HCT116 (cell line): ENCODE data around the gene GAS2. TPM values are rescaled to one million over a fixed set of nuclear protein-coding genes. Genes with fewer than 3 reads are reported as not detected.

Source experiments
- ATAC-seq: fragments of 200-7000 bp; cut with Tn5 transposase; 2 replicates; pipeline ENCODE4 v1.9.1; 2020; ENCODE audit warnings: mild to moderate bottlenecking, moderate library complexity
- BruUV-seq: library from RNA; stranded (reverse); fragments of 400-500 nt; replicated peaks from 2 replicates; lab custom pipeline; 2021; lab: Mats Ljungman, UMichigan
- CTCF ChIA-PET: fragments of 300-600 bp; sonication (Branson Sonifier 250); formaldehyde crosslinking; loops from one replicate; lab custom pipeline; 2021; ENCODE audit warnings: antibody characterized with exemption; lab: Charles Lee
- POLR2A ChIA-PET: fragments of 300-600, 350-600 bp; sonication (Branson Sonifier 250); formaldehyde crosslinking; loops from one replicate; lab custom pipeline; 2021; ENCODE audit warnings: antibody characterized with exemption; lab: Charles Lee
- RAD21 ChIA-PET, 2 experiments: fragments of 300-600 bp; sonication (Branson Sonifier 250); formaldehyde crosslinking; loops; one replicate each; lab custom pipeline; 2023; ENCODE audit warnings: low total read pairs in 2 of 2; ENCODE audit not compliant: uncharacterized antibody in 2 of 2, unreplicated experiment in 2 of 2, low non-redundant PET in 1 of 2; lab: Charles Lee
- DNase-seq: peaks from one replicate; pipeline ENCODE4 v3.0.0-alpha.2; 2010; ENCODE audit warnings: low read depth, low spot score
- H2AFZ ChIP-seq: fragments of 200-600 bp; shearing (Covaris generic), sonication (generic); 2 replicates; pipeline ENCODE4 v1.6.1; 2017; ENCODE audit warnings: low read depth, mixed run types, mixed read lengths, antibody characterized with exemption, low read length; ENCODE audit not compliant: poor library complexity, severe bottlenecking
- H3K27ac ChIP-seq: 2 replicates; pipeline ENCODE4 v1.5.1; 2012; ENCODE audit warnings: low read depth, low read length
- H3K27me3 ChIP-seq: fragments of 200-600 bp; sonication (generic); 2 replicates; pipeline ENCODE4 v1.6.1; 2016; ENCODE audit warnings: mixed run types, low read length, mixed read lengths; ENCODE audit not compliant: insufficient read depth
- H3K36me3 ChIP-seq, 2 experiments: fragments of 200-500 bp in 1 of 2; fragments of 200-600 bp in 1 of 2; sonication (Bioruptor generic) in 1 of 2; sonication (generic) in 1 of 2; 2 replicates each; pipeline versions ENCODE4 v1.5.1 to v1.6.1; 2014 to 2016; ENCODE audit warnings: low read length in 2 of 2, inconsistent platforms in 1 of 2, mixed read lengths in 1 of 2, mixed run types in 1 of 2; ENCODE audit not compliant: insufficient read depth in 2 of 2, control insufficient read depth in 1 of 2
- H3K4me1 ChIP-seq, 2 experiments: fragments of 200-600 bp in 1 of 2; sonication (generic) in 1 of 2; 2 replicates each; pipeline versions ENCODE4 v1.5.1 to v1.6.1; 2012 to 2017; ENCODE audit warnings: low read length in 2 of 2, inconsistent platforms in 1 of 2, mild to moderate bottlenecking in 1 of 2, mixed read lengths in 1 of 2, mixed run types in 1 of 2, moderate library complexity in 1 of 2; ENCODE audit not compliant: insufficient read depth in 2 of 2, control insufficient read depth in 1 of 2
- H3K4me2 ChIP-seq: fragments of 200-600 bp; sonication (generic); 2 replicates; pipeline ENCODE4 v1.6.1; 2017; ENCODE audit warnings: mixed run types, low read length, mixed read lengths
- H3K4me3 ChIP-seq, 2 experiments: fragments of 200-600 bp in 1 of 2; sonication (generic) in 1 of 2; replicated peaks in 1 of 2; 2 replicates each; pipeline ENCODE4 v1.5.1; 2011 to 2016; ENCODE audit warnings: low read length in 2 of 2, control low read depth in 1 of 2, low read depth in 1 of 2, mild to moderate bottlenecking in 1 of 2, mixed read lengths in 1 of 2, mixed run types in 1 of 2
- H3K79me2 ChIP-seq: fragments of 200-600 bp; sonication (generic); 2 replicates; pipeline ENCODE4 v1.6.1; 2017; ENCODE audit warnings: mild to moderate bottlenecking, mixed run types, low read length, moderate library complexity, mixed read lengths; ENCODE audit not compliant: insufficient read depth
- H3K9ac ChIP-seq: fragments of 200-600 bp; sonication (generic); 2 replicates; pipeline ENCODE4 v1.6.1; 2016; ENCODE audit warnings: low read length, mixed read lengths
- H3K9me2 ChIP-seq: fragments of 200-600 bp; sonication (generic), shearing (Covaris generic); 2 replicates; pipeline ENCODE4 v1.6.1; 2017; ENCODE audit warnings: mixed run types, mild to moderate bottlenecking, moderate library complexity; ENCODE audit not compliant: insufficient read depth
- H3K9me3 ChIP-seq, 2 experiments: fragments of 200-500 bp in 1 of 2; fragments of 200-600 bp in 1 of 2; sonication (Bioruptor generic) in 1 of 2; sonication (generic) in 1 of 2; 2 replicates each; pipeline ENCODE4 v1.6.1; 2014 to 2017; ENCODE audit warnings: low read length in 2 of 2, mixed read lengths in 2 of 2, inconsistent platforms in 1 of 2, low read depth in 1 of 2, mild to moderate bottlenecking in 1 of 2, mixed run types in 1 of 2, moderate library complexity in 1 of 2; ENCODE audit not compliant: control insufficient read depth in 1 of 2, insufficient read depth in 1 of 2
- H4K20me1 ChIP-seq: fragments of 200-600 bp; sonication (generic), shearing (Covaris generic); 2 replicates; pipeline ENCODE4 v1.6.1; 2017; ENCODE audit warnings: mixed run types, mild to moderate bottlenecking, moderate library complexity; ENCODE audit not compliant: insufficient read depth
- CEBPB ChIP-seq: IDR thresholded peaks from 2 replicates; pipeline ENCODE4 v1.6.1; 2012; ENCODE audit warnings: low read depth
- ELF1 ChIP-seq: IDR thresholded peaks from 2 replicates; pipeline ENCODE4 v1.6.1; 2012; ENCODE audit warnings: low read depth, borderline replicate concordance
- EZH2 ChIP-seq: fragments of 200-600 bp; sonication (generic); IDR thresholded peaks from 2 replicates; pipeline ENCODE4 v1.6.1; 2017; ENCODE audit warnings: antibody characterized with exemption, mixed run types
- EZH2phosphoT487 ChIP-seq: fragments of 200-600 bp; IDR thresholded peaks from 2 replicates; pipeline ENCODE4 v1.6.1; 2018; ENCODE audit warnings: antibody characterized with exemption, borderline replicate concordance
- FOSL1 ChIP-seq: IDR thresholded peaks from 2 replicates; pipeline ENCODE4 v1.6.1; 2012; ENCODE audit warnings: low read depth
- POLR2A ChIP-seq: IDR thresholded peaks from 2 replicates; pipeline ENCODE4 v1.7.0; 2011; ENCODE audit warnings: borderline replicate concordance; ENCODE audit not compliant: insufficient read depth, insufficient read length; ENCODE audit errors: extremely low read depth
- POLR2AphosphoS5 ChIP-seq: IDR thresholded peaks from 2 replicates; pipeline ENCODE4 v1.6.1; 2011; ENCODE audit warnings: mild to moderate bottlenecking, low read depth, low read length, moderate library complexity
- RAD21 ChIP-seq: IDR thresholded peaks from 2 replicates; pipeline ENCODE4 v1.6.1; 2012; ENCODE audit warnings: low read depth, mild to moderate bottlenecking
- REST ChIP-seq: IDR thresholded peaks from 2 replicates; pipeline ENCODE4 v1.6.1; 2012; ENCODE audit warnings: low read depth
- SIN3A ChIP-seq: IDR thresholded peaks from 2 replicates; pipeline ENCODE4 v1.6.1; 2012; ENCODE audit warnings: low read depth
- SRF ChIP-seq: IDR thresholded peaks from 2 replicates; pipeline ENCODE4 v1.6.1; 2012; ENCODE audit warnings: low read depth
- TCF7L2 ChIP-seq: IDR thresholded peaks from 2 replicates; pipeline ENCODE4 v1.7.0; 2011; ENCODE audit warnings: borderline replicate concordance, inconsistent platforms; ENCODE audit not compliant: insufficient read depth, insufficient read length; ENCODE audit errors: extremely low read depth
- YY1 ChIP-seq: IDR thresholded peaks from 2 replicates; pipeline ENCODE4 v1.6.1; 2011; ENCODE audit warnings: low read length, low read depth, moderate library complexity, mild to moderate bottlenecking; ENCODE audit not compliant: insufficient replicate concordance; ENCODE audit errors: extremely low read depth
- ZBTB33 ChIP-seq: IDR thresholded peaks from 2 replicates; pipeline ENCODE4 v1.6.1; 2011; ENCODE audit warnings: mild to moderate bottlenecking, low read length, moderate library complexity; ENCODE audit not compliant: insufficient replicate concordance; ENCODE audit errors: extremely low read depth
- ZFX ChIP-seq: fragments of 450-650 bp; IDR thresholded peaks from 2 replicates; pipeline ENCODE4 v1.6.1; 2017
- ZNF274 ChIP-seq: fragments of 200-500 bp; sonication (Bioruptor generic); IDR thresholded peaks from 2 replicates; pipeline ENCODE4 v1.6.1; 2014; ENCODE audit warnings: mild to moderate bottlenecking, low read depth, low read length, inconsistent platforms
- intact Hi-C: fragments of 100-400 bp; cut with micrococcal nuclease; formaldehyde crosslinking; loops from 2 replicates; pipeline ENCODE4 v1.10.0; 2022
- total RNA-seq: library from RNA; stranded (reverse); gene quantifications from one replicate; pipeline ENCODE4 v1.2.1, GENCODE V29; 2021; ENCODE audit not compliant: unreplicated experiment

GAS2 gene
- total RNA-seq, 1 experiment from 2014 or later, result not detected

GRCh38 chr11:22809893-22810292 lies 143.5 kb downstream of the GAS2 start:
- ChIA-PET RAD21 (no interaction called here), CTCF (no interaction called here), POLR2A (no interaction called here)
- Histone ChIP-seq H3K4me3 (no peak overlapping the region), H3K36me3 (no peaks in the 10 kb centered on the region), H3K27me3 (no peaks in the 10 kb centered on the region), H3K4me1 (no peaks in the 10 kb centered on the region), H3K27ac (no peak overlapping the region), H3K79me2 (no peaks in the 10 kb centered on the region), H4K20me1 (no peaks in the 10 kb centered on the region), H3K4me2 (no peak overlapping the region), H3K9ac (no peak overlapping the region), H3K9me2 (no peaks in the 10 kb centered on the region), H3K9me3 (no peaks in the 10 kb centered on the region), H2AFZ (no peak overlapping the region)
- no peak for ATAC-seq
- intact Hi-C loops, result no loop called here
- DNase-seq, result no peak
- no TSS peak for BruUV-seq
- TF ChIP-seq POLR2AphosphoS5, result no peak
- no peak for TF ChIP-seq REST
- no peak for TF ChIP-seq ZNF274
- no peak for TF ChIP-seq SIN3A
- TF ChIP-seq CEBPB, result no peak
- TF ChIP-seq SRF, result no peak
- no peak for TF ChIP-seq EZH2phosphoT487
- TF ChIP-seq FOSL1, result no peak
- TF ChIP-seq YY1, result no peak
- no peak for TF ChIP-seq TCF7L2
- no peak for TF ChIP-seq ELF1
- TF ChIP-seq RAD21, result no peak
- no peak for TF ChIP-seq ZFX
- no peak for TF ChIP-seq POLR2A
- no peak for TF ChIP-seq ZBTB33
- TF ChIP-seq EZH2, result no peak
